HEK293 (cell line): ENCODE results near the gene KLHL11.
A peak's percentile ranks its signal among the peaks of the same experiment; 100 is the strongest.

Experiments used
- BCL11A ChIP-seq: fragments of 450-650 bp; formaldehyde crosslinking; IDR thresholded peaks from 2 replicates; pipeline ENCODE4 v1.5.1; 2016; ENCODE audit warnings: low read depth, missing biosample characterization, missing genetic modification characterization
- FEZF1 ChIP-seq: fragments of 450-650 bp; formaldehyde crosslinking; IDR thresholded peaks from 2 replicates; pipeline ENCODE4 v1.5.1; 2016; ENCODE audit warnings: missing biosample characterization, missing genetic modification characterization
- GFI1B ChIP-seq: fragments of 450-650 bp; formaldehyde crosslinking; IDR thresholded peaks from 2 replicates; pipeline ENCODE4 v1.5.1; 2016; ENCODE audit warnings: missing biosample characterization, missing genetic modification characterization
- GLIS1 ChIP-seq: fragments of 450-650 bp; formaldehyde crosslinking; IDR thresholded peaks from 2 replicates; pipeline ENCODE4 v1.5.1; 2016; ENCODE audit warnings: missing biosample characterization, missing genetic modification characterization
- GLIS2 ChIP-seq: fragments of 450-650 bp; formaldehyde crosslinking; IDR thresholded peaks from 2 replicates; pipeline ENCODE4 v1.5.1; 2016; ENCODE audit warnings: missing biosample characterization, missing genetic modification characterization
- IKZF3 ChIP-seq: fragments of 450-650 bp; IDR thresholded peaks from 2 replicates; pipeline ENCODE4 v1.5.0; 2018; ENCODE audit warnings: missing biosample characterization, mild to moderate bottlenecking, missing genetic modification characterization, moderate library complexity
- KLF10 ChIP-seq: fragments of 450-650 bp; IDR thresholded peaks from 2 replicates; pipeline ENCODE4 v1.5.1; 2018; ENCODE audit warnings: missing biosample characterization, mild to moderate bottlenecking, missing genetic modification characterization
- KLF17 ChIP-seq: fragments of 450-650 bp; formaldehyde crosslinking; IDR thresholded peaks from 2 replicates; pipeline ENCODE4 v1.5.1; 2016; ENCODE audit warnings: missing biosample characterization, missing genetic modification characterization
- OSR2 ChIP-seq: fragments of 450-650 bp; formaldehyde crosslinking; IDR thresholded peaks from 2 replicates; pipeline ENCODE4 v1.5.1; 2016; ENCODE audit warnings: missing biosample characterization, missing genetic modification characterization
- PATZ1 ChIP-seq: fragments of 450-650 bp; formaldehyde crosslinking; IDR thresholded peaks from 2 replicates; pipeline ENCODE4 v1.5.1; 2016; ENCODE audit warnings: missing biosample characterization, missing genetic modification characterization
- SCRT1 ChIP-seq: fragments of 450-650 bp; formaldehyde crosslinking; IDR thresholded peaks from 2 replicates; pipeline ENCODE4 v1.5.1; 2016; ENCODE audit warnings: missing biosample characterization, missing genetic modification characterization, borderline replicate concordance
- SCRT2 ChIP-seq: fragments of 450-650 bp; formaldehyde crosslinking; IDR thresholded peaks from 2 replicates; pipeline ENCODE4 v1.5.1; 2016; ENCODE audit warnings: missing biosample characterization, missing genetic modification characterization
- SP3 ChIP-seq: fragments of 450-650 bp; formaldehyde crosslinking; IDR thresholded peaks from 2 replicates; pipeline ENCODE4 v1.5.1; 2016; ENCODE audit warnings: missing biosample characterization, missing genetic modification characterization
- SP7 ChIP-seq: fragments of 450-650 bp; formaldehyde crosslinking; IDR thresholded peaks from 2 replicates; pipeline ENCODE4 v1.5.1; 2016; ENCODE audit warnings: missing biosample characterization, missing genetic modification characterization
- TRIM28 ChIP-seq: IDR thresholded peaks from 2 replicates; pipeline ENCODE4 v1.6.1; 2011; ENCODE audit warnings: low read length, control low read depth, borderline replicate concordance
- WT1 ChIP-seq: fragments of 450-650 bp; formaldehyde crosslinking; IDR thresholded peaks from 2 replicates; pipeline ENCODE4 v1.5.1; 2016; ENCODE audit warnings: missing biosample characterization, missing genetic modification characterization
- ZBTB6 ChIP-seq: fragments of 450-650 bp; formaldehyde crosslinking; IDR thresholded peaks from 2 replicates; pipeline ENCODE4 v1.5.1; 2017; ENCODE audit warnings: missing biosample characterization, missing genetic modification characterization
- ZNF114 ChIP-seq: fragments of 450-650 bp; formaldehyde crosslinking; IDR thresholded peaks from 2 replicates; pipeline ENCODE4 v1.5.0; 2017; ENCODE audit warnings: missing biosample characterization, missing genetic modification characterization
- ZNF121 ChIP-seq: fragments of 450-650 bp; formaldehyde crosslinking; IDR thresholded peaks from 2 replicates; pipeline ENCODE4 v1.5.1; 2016; ENCODE audit warnings: missing biosample characterization, missing genetic modification characterization
- ZNF157 ChIP-seq: fragments of 450-650 bp; formaldehyde crosslinking; IDR thresholded peaks from 2 replicates; pipeline ENCODE4 v1.5.1; 2016; ENCODE audit warnings: missing biosample characterization, missing genetic modification characterization
- ZNF18 ChIP-seq: fragments of 450-650 bp; formaldehyde crosslinking; IDR thresholded peaks from 2 replicates; pipeline ENCODE4 v1.5.1; 2016; ENCODE audit warnings: missing biosample characterization, missing genetic modification characterization
- ZNF184 ChIP-seq: fragments of 450-650 bp; IDR thresholded peaks from 2 replicates; pipeline ENCODE4 v1.5.1; 2018; ENCODE audit warnings: missing biosample characterization, mild to moderate bottlenecking, missing genetic modification characterization
- ZNF19 ChIP-seq: fragments of 450-650 bp; formaldehyde crosslinking; IDR thresholded peaks from 2 replicates; pipeline ENCODE4; 2016; ENCODE audit warnings: missing biosample characterization, missing genetic modification characterization, low read depth
- ZNF211 ChIP-seq: fragments of 450-650 bp; formaldehyde crosslinking; IDR thresholded peaks from 2 replicates; pipeline ENCODE4 v1.5.1; 2016; ENCODE audit warnings: low read depth, missing biosample characterization, missing genetic modification characterization
- ZNF302 ChIP-seq: fragments of 450-650 bp; formaldehyde crosslinking; IDR thresholded peaks from 2 replicates; pipeline ENCODE4 v1.5.1; 2016; ENCODE audit warnings: missing biosample characterization, missing genetic modification characterization, low read depth
- ZNF324 ChIP-seq: fragments of 450-650 bp; formaldehyde crosslinking; IDR thresholded peaks from 2 replicates; pipeline ENCODE4 v1.5.1; 2016; ENCODE audit warnings: missing biosample characterization, missing genetic modification characterization
- ZNF335 ChIP-seq: fragments of 450-650 bp; formaldehyde crosslinking; conservative IDR thresholded peaks from 2 replicates; pipeline ENCODE4 v1.5.1; 2016; ENCODE audit warnings: missing biosample characterization, missing genetic modification characterization
- ZNF394 ChIP-seq: fragments of 450-650 bp; formaldehyde crosslinking; IDR thresholded peaks from 2 replicates; pipeline ENCODE4 v1.5.1; 2016; ENCODE audit warnings: missing biosample characterization, missing genetic modification characterization, mild to moderate bottlenecking, moderate library complexity, borderline replicate concordance
- ZNF423 ChIP-seq: fragments of 450-650 bp; formaldehyde crosslinking; IDR thresholded peaks from 2 replicates; pipeline ENCODE4 v1.5.1; 2016; ENCODE audit warnings: missing biosample characterization, missing genetic modification characterization
- ZNF544 ChIP-seq: fragments of 450-650 bp; formaldehyde crosslinking; IDR thresholded peaks from 2 replicates; pipeline ENCODE4 v1.5.0; 2017; ENCODE audit warnings: missing biosample characterization, missing genetic modification characterization
- ZNF555 ChIP-seq: fragments of 450-650 bp; formaldehyde crosslinking; conservative IDR thresholded peaks from 2 replicates; pipeline ENCODE4 v1.5.1; 2017; ENCODE audit warnings: missing biosample characterization, mild to moderate bottlenecking, missing genetic modification characterization, inconsistent platforms
- ZNF624 ChIP-seq: fragments of 450-650 bp; formaldehyde crosslinking; IDR thresholded peaks from 2 replicates; pipeline ENCODE4 v1.5.1; 2017; ENCODE audit warnings: missing biosample characterization, missing genetic modification characterization
- ZNF654 ChIP-seq: fragments of 450-650 bp; formaldehyde crosslinking; IDR thresholded peaks from 2 replicates; pipeline ENCODE4 v1.5.1; 2016; ENCODE audit warnings: low read depth, missing biosample characterization, missing genetic modification characterization
- ZNF664 ChIP-seq: fragments of 450-650 bp; formaldehyde crosslinking; IDR thresholded peaks from 2 replicates; pipeline ENCODE4 v1.5.1; 2016; ENCODE audit warnings: missing biosample characterization, missing genetic modification characterization
- ZNF707 ChIP-seq: fragments of 450-650 bp; formaldehyde crosslinking; IDR thresholded peaks from 2 replicates; pipeline ENCODE4 v1.5.1; 2016; ENCODE audit warnings: missing biosample characterization, missing genetic modification characterization
- ZNF76 ChIP-seq: fragments of 450-650 bp; formaldehyde crosslinking; IDR thresholded peaks from 2 replicates; pipeline ENCODE4; 2016; ENCODE audit warnings: low read depth, missing biosample characterization, missing genetic modification characterization, borderline replicate concordance
- ZNF768 ChIP-seq: fragments of 450-650 bp; formaldehyde crosslinking; IDR thresholded peaks from 2 replicates; pipeline ENCODE4 v1.5.1; 2018; ENCODE audit warnings: missing biosample characterization, mild to moderate bottlenecking, missing genetic modification characterization
- ZNF777 ChIP-seq: fragments of 450-650 bp; formaldehyde crosslinking; IDR thresholded peaks from 2 replicates; pipeline ENCODE4 v1.5.1; 2017; ENCODE audit warnings: missing biosample characterization, missing genetic modification characterization, borderline replicate concordance
- ZNF785 ChIP-seq: fragments of 450-650 bp; formaldehyde crosslinking; IDR thresholded peaks from 2 replicates; pipeline ENCODE4 v1.5.1; 2016; ENCODE audit warnings: missing biosample characterization, missing genetic modification characterization

KLHL11 gene

GRCh38 chr17:41894791-41895331, 29.6 kb upstream of the KLHL11 start (continued):
- TF ChIP-seq ZNF555 (no peak), ZNF184 (tag by site-specific recombination) (no peak), ZNF114 (no peak), ZNF157 (tag by site-specific recombination) (no peak), ZNF19 (tag by site-specific recombination) (no peak), ZNF777 (tag by site-specific recombination) (no peak), ZNF121 (tag by site-specific recombination) (no peak), KLF17 (tag by site-specific recombination) (peak; percentile 74; the same call in 1 of the 2 replicates), GLIS2 (tag by site-specific recombination) (0 out of 2 replicates have a peak, but pooled peaks have one; percentile 7), ZNF707 (tag by site-specific recombination) (no peak), OSR2 (tag by site-specific recombination) (no peak), ZNF544 (no peak), TRIM28 (no peak), SP3 (tag by site-specific recombination) (peak; percentile 20; the same call in 1 of the 2 replicates), ZNF664 (tag by site-specific recombination) (no peak), PATZ1 (tag by site-specific recombination) (no peak), ZNF654 (tag by site-specific recombination) (no peak), KLF10 (tag by site-specific recombination) (no peak), ZNF324 (tag by site-specific recombination) (0 out of 2 replicates have a peak, but pooled peaks have one; percentile 25), ZNF624 (tag by site-specific recombination) (no peak), SP7 (peak; percentile 88), ZNF211 (tag by site-specific recombination) (no peak), BCL11A (tag by site-specific recombination) (0 out of 2 replicates have a peak, but pooled peaks have one; percentile 18), SCRT1 (tag by site-specific recombination) (no peak), ZNF335 (tag by site-specific recombination) (no peak), FEZF1 (no peak), WT1 (tag by site-specific recombination) (no peak), GFI1B (tag by site-specific recombination) (no peak), ZNF394 (0 out of 2 replicates have a peak, but pooled peaks have one; percentile 25), ZNF76 (tag by site-specific recombination) (no peak), ZNF423 (tag by site-specific recombination) (no peak), SCRT2 (no peak), ZNF785 (tag by site-specific recombination) (no peak), GLIS1 (peak; percentile 98), ZNF18 (tag by site-specific recombination) (no peak), ZNF302 (tag by site-specific recombination) (no peak), ZBTB6 (no peak), IKZF3 (tag by site-specific recombination) (no peak), ZNF768 (tag by site-specific recombination) (no peak)
